Left ventricle myocardium inferior (tissue), 1 donor: ENCODE measurements around the gene PCNX3. TPM values are rescaled to one million over a fixed set of nuclear protein-coding genes. Genes with fewer than 3 reads are reported as not detected.

Source experiments
- DNase-seq: peaks from one replicate; pipeline ENCODE4 v3.0.0-alpha.2; 2020
- H3K27ac ChIP-seq: fragments of 200-600 bp; replicated peaks from 2 replicates; pipeline ENCODE4 v1.8.0; 2021
- H3K27me3 ChIP-seq: fragments of 200-600 bp; 2 replicates; pipeline ENCODE4 v1.8.0; 2021; ENCODE audit warnings: low read depth
- H3K36me3 ChIP-seq: fragments of 200-600 bp; 2 replicates; pipeline ENCODE4 v1.8.0; 2021
- H3K4me1 ChIP-seq: fragments of 200-600 bp; 2 replicates; pipeline ENCODE4 v1.8.0; 2021
- H3K4me3 ChIP-seq: fragments of 200-600 bp; 2 replicates; pipeline ENCODE4 v1.8.0; 2021; ENCODE audit warnings: mild to moderate bottlenecking, moderate library complexity
- H3K9me3 ChIP-seq: fragments of 200-600 bp; replicated peaks from 2 replicates; pipeline ENCODE4 v1.8.0; 2021
- CTCF ChIP-seq: fragments of 200-600 bp; IDR thresholded peaks from 2 replicates; pipeline ENCODE4 v1.8.0; 2021; ENCODE audit warnings: antibody characterized with exemption, mild to moderate bottlenecking, borderline replicate concordance
- intact Hi-C: fragments of 100-400 bp; cut with micrococcal nuclease; formaldehyde crosslinking; loops from one replicate; pipeline ENCODE4 v1.11.0; 2022
- total RNA-seq: library from RNA; stranded (reverse); fragmentation: NEBNext Ultra II Directional; extraction: Animal tissue kit (Norgen Biotek cat#: 25700); gene quantifications from one replicate; pipeline ENCODE4 v1.2.1, GENCODE V29; 2021
- donor health status: DM: no; HTN: yes; CAD: no; lungs with severe emphysema.

PCNX3 gene
- total RNA-seq, 1 donor from 2014 or later = 11.9 TPM

- H3K4me3 ChIP-seq = no peak overlapping the region
- no peaks in the 10 kb centered on the region for H3K9me3 ChIP-seq
- no peak for TF ChIP-seq CTCF
- peaks cover 73% of the 10 kb centered on the region for H3K36me3 ChIP-seq
- intact Hi-C loops = no loop called here
- peak; percentile 13 for DNase-seq
- peak overlapping the region; percentile 99 for H3K27ac ChIP-seq
- H3K4me1 ChIP-seq = peaks cover 77% of the 10 kb centered on the region
- H3K27me3 ChIP-seq = peaks cover 11% of the 10 kb centered on the region
Measured at GRCh38 chr11:65650547-65651338, 35.2 kb downstream of the PCNX3 start.

GRCh38 chr11:65651339-65651588 lies 35.7 kb downstream of the PCNX3 start:
- Histone ChIP-seq H3K4me1 (peaks cover 77% of the 10 kb centered on the region), H3K9me3 (no peaks in the 10 kb centered on the region), H3K27me3 (peaks cover 9% of the 10 kb centered on the region), H3K27ac (peak overlapping the region; percentile 99), H3K4me3 (peak overlapping the region; percentile 71), H3K36me3 (peaks cover 73% of the 10 kb centered on the region)
- TF ChIP-seq CTCF = no peak
- intact Hi-C loops = no loop called here
- DNase-seq = no peak

GRCh38 chr11:65651589-65652510 lies 36.3 kb downstream of the PCNX3 start:
- H3K4me1 ChIP-seq = peaks cover 76% of the 10 kb centered on the region
- peaks cover 4% of the 10 kb centered on the region for H3K27me3 ChIP-seq
- peaks cover 73% of the 10 kb centered on the region for H3K36me3 ChIP-seq
- peak overlapping the region; percentile 99 for H3K27ac ChIP-seq
- TF ChIP-seq CTCF = no peak
- H3K4me3 ChIP-seq = peak overlapping the region; percentile 71
- DNase-seq = peak; percentile 36
- intact Hi-C loops = no loop called here
- no peaks in the 10 kb centered on the region for H3K9me3 ChIP-seq

- peak; percentile 95 for DNase-seq
- peak overlapping the region; percentile 99 for H3K27ac ChIP-seq
- H3K27me3 ChIP-seq = no peaks in the 10 kb centered on the region
- peak overlapping the region; percentile 71 for H3K4me3 ChIP-seq
- no peak for TF ChIP-seq CTCF
- H3K4me1 ChIP-seq = peaks cover 68% of the 10 kb centered on the region
- H3K36me3 ChIP-seq = peaks cover 73% of the 10 kb centered on the region
- no peaks in the 10 kb centered on the region for H3K9me3 ChIP-seq
- intact Hi-C loops = no loop called here
Measured at GRCh38 chr11:65652511-65653228, 37.1 kb downstream of the PCNX3 start.
